Fibroblast of skin of left quadriceps (primary cell): ENCODE measurements around the gene ACSF2.

Experiments
- DNase-seq, 2 experiments: peaks; one replicate each; pipeline ENCODE4 v3.0.0-alpha.2; 2013; ENCODE audit warnings: low read depth in 2 of 2

ACSF2 gene

GRCh38 chr17:50476545-50477315 lies 50.7 kb downstream of the ACSF2 start:
- no peak for DNase-seq

DNA sequence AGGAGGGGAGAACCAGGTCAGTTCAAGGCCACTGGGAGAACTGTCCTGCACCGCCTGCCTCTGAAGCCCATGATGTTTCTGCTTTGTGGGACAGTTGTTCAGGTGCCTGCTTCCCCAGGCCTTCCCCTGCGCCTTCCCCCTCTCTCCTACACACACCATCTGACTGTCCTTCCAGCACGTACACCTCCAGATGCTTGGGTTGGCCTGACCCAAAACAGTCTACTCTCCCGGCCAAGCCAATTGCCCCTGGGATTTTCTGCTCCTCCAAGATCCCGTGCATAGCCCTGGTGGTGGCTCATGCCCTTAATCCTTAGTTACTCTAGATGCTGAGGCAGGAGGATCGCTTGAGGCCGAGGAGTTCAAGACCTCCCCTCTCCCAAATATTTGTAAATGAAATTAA lies 52.0 kb downstream of the ACSF2 start:
- DNase-seq, result no peak

DNA sequence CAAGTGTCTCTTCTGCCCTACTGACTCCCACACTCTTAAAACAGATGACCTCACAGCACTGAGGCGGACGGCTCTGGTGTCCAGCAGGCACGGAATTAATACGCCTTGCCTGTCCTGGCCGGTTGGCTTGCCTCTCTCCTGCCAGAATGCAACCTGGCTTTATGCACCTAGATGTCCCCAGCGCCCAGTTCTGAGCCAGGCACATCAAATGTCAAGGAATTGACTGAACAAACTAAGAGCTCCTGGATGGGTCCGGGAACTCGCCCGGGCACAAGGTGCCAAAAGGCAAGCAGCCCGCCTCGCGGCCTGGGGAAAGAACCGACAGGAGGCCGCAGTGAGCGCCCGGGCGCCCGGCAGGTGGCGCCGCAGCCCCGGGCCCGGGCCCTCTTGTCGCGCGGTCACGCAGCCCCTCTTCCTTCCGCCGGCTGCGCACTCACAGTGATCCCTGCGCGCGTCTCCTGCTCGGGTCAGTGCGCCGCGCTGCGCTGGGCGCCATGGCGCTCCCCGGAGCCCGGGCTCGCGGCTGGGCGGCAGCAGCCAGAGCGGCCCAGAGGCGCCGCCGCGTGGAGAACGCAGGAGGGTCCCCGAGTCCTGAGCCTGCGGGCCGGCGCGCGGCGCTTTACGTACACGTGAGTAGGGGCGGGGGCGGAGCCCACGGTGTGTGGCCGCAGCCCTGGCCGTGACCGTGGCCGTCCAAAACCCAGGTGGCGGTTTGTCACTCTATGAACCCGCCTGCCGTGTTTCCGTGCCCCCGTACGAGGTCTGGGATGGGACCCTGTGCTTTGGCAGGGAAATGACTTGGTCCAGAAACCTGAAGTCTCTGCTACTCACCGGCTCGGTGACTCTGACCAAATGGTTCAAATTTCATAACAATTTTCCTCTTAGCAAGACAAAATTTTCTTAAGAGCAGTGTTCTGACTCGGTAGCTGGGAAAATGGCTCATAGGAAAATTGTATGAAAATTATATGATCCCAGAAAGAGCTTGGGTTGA lies 52.7 kb downstream of the ACSF2 start, which contains the start of gene RSAD1:
RSAD1 (plus strand) TSS at position 470 of the 991 bp plus-strand sequence; CDS start at position 495, 25 bp downstream.
- peak; percentile 73 to 74 for DNase-seq

DNA sequence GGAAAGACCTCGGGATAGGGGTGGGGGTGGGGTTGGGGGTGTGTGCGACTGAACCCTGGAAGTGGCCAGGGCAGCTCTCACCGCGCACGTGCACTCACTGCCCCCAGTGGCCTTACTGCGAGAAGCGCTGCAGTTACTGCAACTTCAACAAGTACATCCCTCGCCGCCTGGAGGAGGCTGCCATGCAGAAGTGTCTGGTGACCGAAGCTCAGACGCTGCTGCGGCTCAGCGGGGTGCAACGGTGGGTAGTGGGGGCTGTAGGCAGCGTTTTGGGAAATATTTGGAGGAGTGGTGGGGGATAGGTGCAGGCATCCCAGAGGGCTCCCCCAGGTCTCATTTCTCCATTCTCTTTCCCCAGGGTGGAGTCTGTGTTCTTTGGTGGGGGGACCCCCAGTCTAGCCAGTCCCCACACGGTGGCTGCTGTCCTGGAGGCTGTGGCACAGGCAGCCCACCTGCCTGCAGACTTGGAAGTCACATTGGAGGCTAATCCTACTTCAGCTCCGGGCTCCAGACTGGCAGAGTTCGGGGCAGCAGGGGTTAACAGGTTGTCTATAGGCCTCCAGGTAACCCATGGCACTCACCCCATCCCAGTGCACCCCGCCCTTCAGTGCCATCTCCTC lies 53.6 kb downstream of the ACSF2 start:
- peak; percentile 26 to 39 for DNase-seq

DNA sequence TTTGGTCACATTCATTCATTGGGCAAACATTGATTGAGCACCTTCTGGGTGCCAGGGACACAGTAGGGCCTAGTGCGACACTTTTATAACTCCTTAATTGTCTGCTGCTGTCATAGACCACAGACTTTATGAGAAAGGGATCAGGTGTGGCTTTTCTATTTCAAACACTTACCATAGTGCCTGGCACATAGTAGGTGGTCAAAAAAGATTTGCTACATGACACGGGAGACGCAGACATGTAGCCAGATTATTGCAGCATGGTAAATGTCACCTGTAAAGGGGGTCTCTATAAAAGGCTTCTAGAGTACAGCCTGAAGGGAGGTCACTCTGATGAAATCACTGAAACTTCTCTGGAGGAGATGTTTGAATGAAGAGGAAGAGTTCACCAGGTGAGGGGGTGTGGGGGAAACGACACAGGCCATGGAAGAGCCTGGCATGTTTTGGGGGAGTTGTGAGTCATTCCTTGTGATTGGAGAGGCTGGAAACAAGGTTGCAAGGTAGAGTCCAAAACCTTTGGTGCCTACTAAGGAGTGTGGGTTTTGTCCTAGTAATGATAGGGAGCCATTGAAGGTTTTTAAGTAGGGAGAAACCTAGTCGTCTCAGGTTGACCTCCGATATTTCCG lies 54.2 kb downstream of the ACSF2 start:
- no peak for DNase-seq

DNA sequence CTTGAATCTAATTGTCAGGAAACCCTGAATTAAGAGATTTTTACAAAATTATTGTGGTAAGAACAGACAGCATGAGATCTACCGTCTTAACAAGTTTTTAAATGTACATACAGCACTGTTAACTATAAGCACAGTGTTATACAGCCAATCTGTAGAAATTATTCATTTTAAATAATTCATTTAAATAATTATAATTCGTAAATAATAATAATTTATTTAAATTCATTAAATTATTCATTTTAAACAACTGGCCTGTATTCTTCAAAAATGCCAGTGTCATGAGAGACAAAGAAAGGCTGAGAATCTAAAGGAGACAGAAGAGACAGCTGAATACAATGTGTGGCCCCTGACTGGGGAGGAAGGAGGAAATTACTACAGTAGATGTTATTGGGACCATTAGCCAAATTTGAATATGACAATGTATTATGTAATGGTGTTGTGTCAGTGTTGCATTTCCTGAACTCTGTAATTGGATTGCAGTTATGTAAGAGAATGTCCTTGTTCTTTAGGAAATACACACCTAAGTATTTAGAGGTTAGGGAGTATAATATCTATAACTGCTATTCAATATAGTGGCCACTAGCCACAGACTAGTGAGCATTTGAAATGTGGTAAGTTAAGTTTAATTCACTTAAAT lies 55.0 kb downstream of the ACSF2 start:
- DNase-seq, result no peak

- DNase-seq, result no peak
These were observed 55.6 kb downstream of the ACSF2 start for GRCh38 chr17:50481648-50482047.

DNA sequence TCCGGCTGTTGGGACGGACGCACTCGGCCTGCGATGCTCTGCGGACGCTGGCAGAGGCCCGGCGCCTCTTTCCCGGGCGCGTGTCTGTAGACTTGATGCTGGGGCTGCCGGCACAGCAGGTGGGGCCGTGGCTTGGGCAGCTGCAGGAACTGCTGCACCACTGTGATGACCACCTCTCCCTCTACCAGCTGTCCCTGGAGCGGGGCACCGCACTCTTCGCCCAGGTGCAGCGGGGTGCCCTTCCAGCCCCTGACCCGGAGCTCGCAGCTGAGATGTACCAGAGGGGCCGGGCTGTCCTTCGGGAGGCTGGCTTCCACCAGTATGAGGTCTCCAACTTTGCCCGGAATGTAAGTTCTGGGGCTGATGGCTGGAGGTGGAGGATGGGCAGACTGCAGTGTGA lies 56.1 kb downstream of the ACSF2 start:
- DNase-seq, result no peak

- DNase-seq, result peak; percentile 72 to 75
These were observed 56.5 kb downstream of the ACSF2 start for GRCh38 chr17:50482516-50482915.

GRCh38 chr17:50483266-50483665 lies 57.2 kb downstream of the ACSF2 start:
- no peak for DNase-seq

GRCh38 chr17:50484386-50485155 lies 58.6 kb downstream of the ACSF2 start:
- no peak for DNase-seq

GRCh38 chr17:50487213-50488096 lies 61.4 kb downstream of the ACSF2 start:
- no peak for DNase-seq

- DNase-seq, result no peak
These were observed 62.9 kb downstream of the ACSF2 start for GRCh38 chr17:50488880-50489279.

GRCh38 chr17:50491505-50491904 lies 65.5 kb downstream of the ACSF2 start:
- no peak for DNase-seq

DNA sequence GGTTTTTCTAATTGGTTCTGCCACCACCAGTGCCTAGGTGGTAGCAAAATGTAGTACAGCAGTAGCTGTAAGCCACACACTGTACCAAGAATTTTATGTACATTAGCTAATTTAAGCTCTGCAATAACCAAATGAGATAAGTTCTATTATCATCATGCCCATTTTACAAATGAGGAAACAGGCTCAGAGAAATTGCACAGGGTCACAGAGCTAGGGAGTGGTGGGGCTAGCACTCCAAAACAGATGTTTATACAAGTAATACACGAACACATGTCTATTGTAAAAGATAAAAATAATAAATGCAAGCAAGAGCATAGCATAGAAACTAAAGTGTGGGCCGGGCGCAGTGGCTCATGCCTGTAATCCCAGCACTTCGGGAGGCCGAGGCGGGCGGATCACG lies 66.2 kb downstream of the ACSF2 start:
- DNase-seq, result no peak

DNA sequence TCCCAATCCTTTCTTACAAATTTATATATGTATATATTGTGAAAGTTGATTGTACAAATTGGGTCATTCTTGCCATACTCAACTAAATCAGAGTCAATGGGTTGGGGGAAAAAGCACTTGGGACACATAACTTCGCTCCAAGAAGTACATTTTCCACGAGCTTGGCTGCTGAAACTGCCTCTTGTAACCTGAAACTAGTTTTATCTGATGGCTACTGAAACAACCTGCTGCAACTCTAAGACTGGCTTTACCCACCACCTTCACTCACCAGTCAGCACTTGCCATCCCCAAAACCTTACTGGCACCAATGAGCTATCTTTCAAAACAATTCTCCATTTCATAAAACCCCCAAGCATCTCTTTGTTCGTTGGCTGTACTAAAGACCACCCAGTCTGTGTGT lies 67.7 kb downstream of the ACSF2 start:
- DNase-seq, result no peak

DNA sequence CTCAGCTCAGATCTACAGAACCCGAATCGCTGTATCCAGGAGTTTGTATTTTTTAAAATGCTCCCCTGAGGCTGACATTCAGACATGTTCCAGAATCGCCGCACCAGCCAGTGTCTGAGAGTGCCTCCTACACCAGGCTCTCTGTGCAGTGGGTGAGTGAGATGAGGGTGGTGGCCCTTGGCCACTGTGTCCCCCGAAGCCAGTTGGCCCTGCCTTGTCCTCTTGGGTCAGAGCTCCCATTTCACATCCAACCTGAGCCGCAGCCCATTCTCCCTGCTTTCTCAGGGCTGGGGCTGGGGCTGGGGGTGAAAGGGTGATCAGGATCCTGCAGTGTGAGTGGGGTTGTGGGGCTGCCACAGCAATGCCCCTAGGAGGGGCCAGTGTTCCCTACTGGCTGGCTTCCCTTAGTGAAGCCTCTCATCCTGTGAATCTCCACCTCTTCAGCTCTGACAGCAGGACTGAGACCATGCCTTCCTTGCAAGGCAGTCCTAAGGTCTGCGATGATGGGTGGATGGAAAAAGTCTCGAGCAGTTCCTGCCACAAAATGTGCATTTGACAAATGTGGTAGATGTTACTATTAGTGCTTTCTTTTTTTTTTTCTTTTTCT lies 69.3 kb downstream of the ACSF2 start:
- no peak for DNase-seq

DNA sequence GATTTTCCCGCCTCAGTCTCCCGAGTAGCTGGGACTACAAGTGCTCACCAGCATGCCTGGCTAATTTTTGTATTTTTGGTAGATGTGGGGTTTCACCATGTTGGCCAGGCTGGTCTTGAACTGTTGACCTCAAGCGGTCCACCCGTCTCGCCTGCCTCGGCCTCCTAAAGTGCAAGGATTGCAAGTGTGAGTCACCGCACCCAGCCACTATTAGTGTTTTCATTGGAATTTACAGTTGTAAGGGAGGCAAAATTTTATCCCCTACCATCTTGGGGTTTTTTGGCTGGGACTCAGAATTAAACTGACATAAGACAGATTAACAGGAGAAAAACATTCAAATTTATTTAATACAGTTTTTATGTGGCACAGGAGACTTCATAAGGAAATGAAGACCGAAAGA lies 69.9 kb downstream of the ACSF2 start:
- no peak for DNase-seq
